CD14-positive monocyte (primary cell): ENCODE results near the gene UACA. TPM values are rescaled to one million over a fixed set of nuclear protein-coding genes. Genes with fewer than 3 reads are reported as not detected.

Experiments
- DNase-seq, 3 donors: peaks; one replicate each; pipeline ENCODE4 v3.0.0-alpha.2; 2011 to 2022
- H2AFZ ChIP-seq: 2 replicates; pipeline ENCODE4 v1.6.0; 2012; ENCODE audit warnings: mild to moderate bottlenecking, low read depth, low read length, inconsistent platforms; ENCODE audit not compliant: insufficient read depth, poor library complexity, severe bottlenecking
- H3K27ac ChIP-seq, 2 donors: 1 replicate in 1 of 2; 2 replicates in 1 of 2; pipeline ENCODE4 v1.5.1; 2012 to 2013; ENCODE audit warnings: low read length in 2 of 2, control low read depth in 1 of 2, inconsistent platforms in 1 of 2, low read depth in 1 of 2, mild to moderate bottlenecking in 1 of 2
- H3K27me3 ChIP-seq, 2 donors: one replicate each; pipeline versions ENCODE4 v1.6.0 to v1.6.1; 2011 to 2013; ENCODE audit warnings: low read length in 2 of 2; ENCODE audit not compliant: control insufficient read depth in 2 of 2, insufficient read depth in 2 of 2
- H3K36me3 ChIP-seq, 2 donors: replicated peaks in 1 of 2; 1 replicate in 1 of 2; 2 replicates in 1 of 2; pipeline versions ENCODE4 v1.5.1 to v1.6.1; 2012 to 2013; ENCODE audit warnings: low read length in 2 of 2, control low read depth in 1 of 2, inconsistent platforms in 1 of 2, mild to moderate bottlenecking in 1 of 2; ENCODE audit not compliant: insufficient read depth in 2 of 2, control insufficient read depth in 1 of 2
- H3K4me1 ChIP-seq, 2 donors: 1 replicate in 1 of 2; 2 replicates in 1 of 2; pipeline versions ENCODE4 v1.5.1 to v1.6.1; 2012 to 2013; ENCODE audit warnings: low read length in 2 of 2, control low read depth in 1 of 2, inconsistent platforms in 1 of 2, mild to moderate bottlenecking in 1 of 2, moderate library complexity in 1 of 2; ENCODE audit not compliant: insufficient read depth in 2 of 2, control insufficient read depth in 1 of 2
- H3K4me2 ChIP-seq: replicated peaks from 2 replicates; pipeline ENCODE3; 2012; ENCODE audit warnings: low read length, moderate library complexity, mild to moderate bottlenecking; ENCODE audit not compliant: poor library complexity, severe bottlenecking; ENCODE audit errors: extremely low read depth
- H3K4me3 ChIP-seq, 3 experiments: fragments of 200-600 bp in 1 of 3; sonication (generic) in 1 of 3; replicated peaks in 1 of 3; 1 replicate in 2 of 3; 2 replicates in 1 of 3; pipeline ENCODE4 v1.5.1; 2011 to 2013; ENCODE audit warnings: low read length in 3 of 3, mild to moderate bottlenecking in 3 of 3, control low read depth in 2 of 3, low read depth in 2 of 3, inconsistent platforms in 1 of 3, moderate library complexity in 1 of 3
- H3K79me2 ChIP-seq: 2 replicates; pipeline ENCODE4 v1.6.0; 2012; ENCODE audit warnings: mild to moderate bottlenecking, control low read depth, inconsistent platforms, low read length, moderate library complexity; ENCODE audit not compliant: insufficient read depth
- H3K9ac ChIP-seq: 2 replicates; pipeline ENCODE4 v1.6.0; 2017; ENCODE audit warnings: low read length, mild to moderate bottlenecking; ENCODE audit not compliant: insufficient read depth, poor library complexity, severe bottlenecking
- H3K9me3 ChIP-seq, 2 donors: replicated peaks in 1 of 2; 1 replicate in 1 of 2; 2 replicates in 1 of 2; pipeline versions ENCODE4 v1.5.1 to v1.6.1; 2012 to 2013; ENCODE audit warnings: low read length in 2 of 2, control low read depth in 1 of 2; ENCODE audit not compliant: control insufficient read depth in 1 of 2, insufficient read depth in 1 of 2
- H4K20me1 ChIP-seq: 2 replicates; pipeline ENCODE4 v1.6.0; 2012; ENCODE audit warnings: mild to moderate bottlenecking, low read length, control low read depth, moderate library complexity; ENCODE audit not compliant: insufficient read depth
- H3K27ac Mint-ChIP-seq, 7 donors: one replicate each; pipeline ENCODE4 v1.8.0; 2020; ENCODE audit warnings: mild to moderate bottlenecking in 7 of 7, mixed read lengths in 7 of 7, moderate library complexity in 6 of 7, inconsistent platforms in 2 of 7
- H3K27me3 Mint-ChIP-seq, 3 donors: one replicate each; pipeline ENCODE4 v1.8.0; 2021 to 2022; ENCODE audit warnings: low read depth in 3 of 3, mild to moderate bottlenecking in 3 of 3, mixed read lengths in 3 of 3, moderate library complexity in 3 of 3, inconsistent platforms in 1 of 3
- H3K36me3 Mint-ChIP-seq, 2 donors: one replicate each; pipeline ENCODE4 v1.8.0; 2020; ENCODE audit warnings: mixed read lengths in 2 of 2, inconsistent platforms in 1 of 2, mild to moderate bottlenecking in 1 of 2
- H3K4me1 Mint-ChIP-seq: one replicate; pipeline ENCODE4 v1.8.0; 2020; ENCODE audit warnings: mild to moderate bottlenecking, mixed read lengths
- H3K4me3 Mint-ChIP-seq, 2 donors: one replicate each; pipeline ENCODE4 v1.8.0; 2020; ENCODE audit warnings: mild to moderate bottlenecking in 2 of 2, mixed read lengths in 2 of 2, moderate library complexity in 1 of 2
- H3K9me3 Mint-ChIP-seq, 7 donors: one replicate each; pipeline ENCODE4 v1.8.0; 2020 to 2022; ENCODE audit warnings: mixed read lengths in 7 of 7, mild to moderate bottlenecking in 6 of 7, moderate library complexity in 6 of 7, inconsistent platforms in 2 of 7
- CTCF ChIP-seq: fragments of 200-600 bp; IDR thresholded peaks from one replicate; pipeline ENCODE4 v1.8.0; 2022; ENCODE audit warnings: antibody characterized with exemption, mild to moderate bottlenecking
- WGBS: methylation state at CpG from one replicate; pipeline ENCODE4 v1.1.5; 2013; ENCODE audit warnings: missing lambda C conversion rate; ENCODE audit not compliant: insufficient coverage; 5-methylcytosine and 5-hydroxymethylcytosine counted together
- intact Hi-C, 2 donors: fragments of 100-400 bp; cut with micrococcal nuclease; formaldehyde crosslinking; loops; one replicate each; pipeline versions ENCODE4 v1.15.0 to v1.15.1; 2023
- polyA plus RNA-seq, 3 donors: library from polyadenylated mRNA; depleted of rRNA in 1 of 3; unstranded in 2 of 3; stranded (reverse) in 1 of 3; fragments of 300-500 nt in 2 of 3; fragments of >200 nt in 1 of 3; fragmentation: Illumina TruSeq in 2 of 3; gene quantifications; 1 replicate in 2 of 3; 2 replicates in 1 of 3; pipeline ENCODE4 v1.2.3, GENCODE V29; 2012 to 2021

Gene UACA
- polyA plus RNA-seq, 3 donors: 1.7 to 3.1 (median 2.4) TPM

DNA sequence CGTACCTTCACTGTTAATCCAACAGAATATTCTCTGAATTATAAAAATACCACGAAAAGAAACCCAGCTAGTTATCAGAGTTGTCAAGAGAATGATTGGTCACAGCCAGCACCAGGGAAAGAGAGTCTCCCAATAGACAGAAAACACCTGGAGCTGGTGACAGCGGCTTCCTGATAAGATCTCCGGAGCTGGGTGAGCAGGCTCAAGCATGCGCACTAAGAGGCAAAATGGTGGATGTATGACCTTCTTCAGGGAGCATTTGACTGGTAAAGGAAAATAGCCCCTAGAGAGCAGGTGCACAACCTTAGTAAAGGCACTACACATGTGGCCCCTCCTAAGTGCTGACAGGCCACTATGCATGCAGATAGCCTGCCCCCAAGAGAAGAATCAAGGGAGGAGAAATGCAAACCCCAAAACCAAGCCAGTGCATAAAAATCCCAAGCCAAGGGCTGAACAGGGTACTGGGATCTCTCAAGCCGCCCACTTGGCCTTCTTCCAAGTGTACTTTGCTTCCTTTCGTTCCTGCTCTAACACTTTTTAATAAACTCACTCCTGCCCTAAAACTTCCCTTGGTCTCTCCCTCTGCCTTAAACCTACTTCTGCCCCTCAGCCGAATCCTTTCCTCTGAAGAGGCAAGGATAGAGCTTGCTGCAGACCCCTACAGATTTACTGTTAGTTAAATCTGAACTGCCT, 93.2 kb downstream of the UACA start:
- no peak for TF ChIP-seq CTCF
- Histone ChIP-seq H3K27me3 (no peaks in the 10 kb centered on the region), H3K79me2 (no peaks in the 10 kb centered on the region), H3K36me3 (peaks cover 0 to 9% of the 10 kb centered on the region in 2 donors), H2AFZ (no peak overlapping the region), H4K20me1 (no peaks in the 10 kb centered on the region), H3K27ac (no peak overlapping the region), H3K4me3 (no peak overlapping the region), H3K9ac (no peak overlapping the region), H3K4me2 (no peak overlapping the region), H3K4me1 (peaks cover 4 to 16% of the 10 kb centered on the region in 2 donors), H3K9me3 (no peaks in the 10 kb centered on the region)
- peak overlapping the region in 1 of 7 donors; percentile 26 for H3K27ac Mint-ChIP-seq
- H3K4me3 Mint-ChIP-seq: no peak overlapping the region
- H3K9me3 Mint-ChIP-seq: no peaks in the 10 kb centered on the region
- peaks cover 0 to 3% (median 0%) of the 10 kb centered on the region in 3 donors for H3K27me3 Mint-ChIP-seq
- intact Hi-C loops: loop anchor here in 1 of 2 donors (10.0 kb wide), 1 partner anchor 145 kb away; no protein-coding TSS in a partner anchor
- no peak for DNase-seq
- WGBS: 50% methylated on average over 7 of the region's 8 CpGs
- peaks cover 8% of the 10 kb centered on the region for H3K4me1 Mint-ChIP-seq
- H3K36me3 Mint-ChIP-seq: peaks cover 0 to 3% of the 10 kb centered on the region in 2 donors

DNA sequence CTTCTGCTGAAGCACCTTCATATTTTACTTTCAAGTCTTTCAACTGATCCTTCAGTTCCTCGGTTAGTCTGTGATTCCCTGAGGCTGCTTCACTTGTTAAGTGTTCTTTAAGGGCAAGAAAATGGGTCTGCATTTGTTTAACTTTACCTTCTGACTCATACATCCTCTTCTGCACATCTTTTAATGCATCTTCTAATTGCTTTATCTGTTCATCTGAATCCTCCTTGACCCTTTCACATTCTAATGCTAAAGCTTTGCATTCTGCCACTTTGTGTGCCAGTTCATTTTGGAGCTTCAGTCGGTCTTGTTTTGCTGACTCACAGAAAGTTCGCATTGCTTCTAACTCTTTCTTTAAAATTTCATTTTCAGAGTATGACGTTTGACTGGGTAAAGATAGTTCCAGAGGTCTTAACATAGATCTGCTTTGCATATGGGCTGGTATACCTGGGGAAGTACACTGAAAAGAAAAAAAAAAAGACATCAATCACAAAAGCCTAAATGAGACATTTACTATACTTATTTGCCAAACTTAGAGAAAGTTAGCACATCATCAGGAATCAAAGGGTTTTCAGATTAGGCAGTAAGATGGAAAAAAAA, 94.3 kb downstream of the UACA start:
- H2AFZ ChIP-seq: no peak overlapping the region
- H3K4me3 ChIP-seq: no peak overlapping the region
- intact Hi-C loops: no loop called here
- H3K9ac ChIP-seq: no peak overlapping the region
- Mint-ChIP-seq H3K27me3 (peaks cover 0 to 3% (median 0%) of the 10 kb centered on the region in 3 donors), H3K4me1 (peaks cover 8% of the 10 kb centered on the region), H3K4me3 (no peak overlapping the region), H3K36me3 (no peaks in the 10 kb centered on the region), H3K27ac (no peak overlapping the region), H3K9me3 (no peaks in the 10 kb centered on the region)
- H3K36me3 ChIP-seq: peaks cover 0 to 9% of the 10 kb centered on the region in 2 donors
- peaks cover 4 to 16% of the 10 kb centered on the region in 2 donors for H3K4me1 ChIP-seq
- H3K9me3 ChIP-seq: no peaks in the 10 kb centered on the region
- no peak overlapping the region for H3K4me2 ChIP-seq
- WGBS: 60% methylated on average over 1 of the region's 4 CpGs
- H3K79me2 ChIP-seq: no peaks in the 10 kb centered on the region
- H3K27ac ChIP-seq: no peak overlapping the region
- no peaks in the 10 kb centered on the region for H3K27me3 ChIP-seq
- no peak for DNase-seq
- no peaks in the 10 kb centered on the region for H4K20me1 ChIP-seq
- TF ChIP-seq CTCF: no peak
